HG03108 (cell line): Measurements from ENCODE around the gene PDE8B.

Experiments
- ATAC-seq: cut with Tn5 transposase; IDR thresholded peaks from one replicate; pipeline ENCODE4 v1.9.1; 2021; ENCODE audit warnings: moderate library complexity; ENCODE audit not compliant: unreplicated experiment

PDE8B gene

DNA sequence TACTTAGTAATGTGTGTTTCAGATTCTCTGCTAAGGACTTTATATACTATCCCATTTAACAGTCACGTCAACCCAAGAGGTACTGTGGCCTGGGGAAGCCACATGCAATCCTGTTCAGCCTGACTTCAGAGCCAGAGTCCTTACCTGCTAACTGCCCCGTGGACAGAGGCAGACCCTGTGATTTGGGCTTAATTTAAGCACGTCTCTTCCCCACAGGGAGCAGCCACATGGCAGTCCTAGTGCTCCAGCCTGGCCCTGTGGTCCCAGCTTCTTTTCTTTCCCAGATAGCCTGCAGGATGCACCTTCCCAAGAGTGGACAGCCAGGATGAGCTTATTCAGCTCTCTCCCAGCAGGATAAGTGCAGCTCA, 71.5 kb downstream of the PDE8B start:
- no peak for ATAC-seq

DNA sequence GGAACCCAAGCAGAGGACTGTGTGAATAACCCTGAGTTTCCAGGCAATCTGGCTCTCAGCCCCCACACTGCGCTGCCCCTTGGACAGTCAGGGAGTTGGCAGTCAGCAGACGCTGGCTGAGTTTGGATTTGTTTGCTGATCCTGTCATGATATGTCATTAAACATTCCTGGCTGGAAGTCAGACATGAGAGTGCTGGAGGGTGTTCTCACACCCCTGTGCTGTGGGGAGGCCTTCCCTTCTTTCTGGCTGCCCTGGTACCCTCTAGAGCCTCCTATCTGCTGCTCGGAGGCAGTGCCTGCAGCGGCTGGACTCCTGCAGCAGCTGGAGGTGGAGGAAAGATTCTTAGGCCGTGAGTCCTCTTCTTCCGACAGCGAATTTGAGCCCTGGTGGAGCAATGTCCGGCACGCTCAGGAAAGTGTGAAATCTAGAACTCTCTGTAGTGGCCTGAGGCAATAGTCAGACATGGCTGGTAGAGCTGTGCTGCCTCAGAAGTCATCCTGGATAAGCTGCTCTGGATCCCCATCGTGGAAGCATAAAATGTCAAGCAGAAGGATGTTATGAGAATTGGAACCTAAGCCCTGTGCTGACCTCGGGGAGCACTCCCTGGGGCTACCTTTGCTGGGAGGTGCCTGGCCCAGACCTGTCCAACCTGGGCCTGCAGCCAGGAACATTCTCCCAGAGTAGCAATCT, 72.0 kb downstream of the PDE8B start:
- no peak for ATAC-seq

DNA sequence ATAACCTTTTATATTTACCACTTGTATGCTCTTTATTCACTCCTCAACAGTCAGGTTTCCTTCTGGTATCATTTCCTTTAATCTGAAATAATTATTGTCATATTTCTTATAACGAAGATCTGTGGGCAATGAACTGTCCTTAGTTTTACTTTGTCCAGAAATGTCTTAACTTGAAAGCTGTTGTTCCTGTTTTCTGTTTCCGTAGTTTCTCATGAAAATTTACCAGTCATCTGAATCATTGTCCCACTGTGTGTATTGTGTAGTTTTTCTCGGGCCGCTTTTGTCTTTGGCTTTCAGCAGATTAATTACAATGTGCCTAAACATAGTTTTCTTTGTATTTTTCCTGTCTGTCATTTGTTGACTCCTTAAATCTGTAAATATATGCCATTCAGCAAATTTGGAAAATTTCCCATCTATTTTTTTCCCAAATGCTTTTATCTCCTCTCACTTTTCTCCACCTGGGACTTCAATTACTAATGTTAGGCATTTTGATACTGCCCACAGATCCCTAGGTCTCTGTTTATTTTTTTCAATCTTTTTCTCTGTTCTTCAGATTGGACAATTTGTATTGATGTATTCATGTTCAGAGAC, 74.9 kb downstream of the PDE8B start:
- no peak for ATAC-seq

DNA sequence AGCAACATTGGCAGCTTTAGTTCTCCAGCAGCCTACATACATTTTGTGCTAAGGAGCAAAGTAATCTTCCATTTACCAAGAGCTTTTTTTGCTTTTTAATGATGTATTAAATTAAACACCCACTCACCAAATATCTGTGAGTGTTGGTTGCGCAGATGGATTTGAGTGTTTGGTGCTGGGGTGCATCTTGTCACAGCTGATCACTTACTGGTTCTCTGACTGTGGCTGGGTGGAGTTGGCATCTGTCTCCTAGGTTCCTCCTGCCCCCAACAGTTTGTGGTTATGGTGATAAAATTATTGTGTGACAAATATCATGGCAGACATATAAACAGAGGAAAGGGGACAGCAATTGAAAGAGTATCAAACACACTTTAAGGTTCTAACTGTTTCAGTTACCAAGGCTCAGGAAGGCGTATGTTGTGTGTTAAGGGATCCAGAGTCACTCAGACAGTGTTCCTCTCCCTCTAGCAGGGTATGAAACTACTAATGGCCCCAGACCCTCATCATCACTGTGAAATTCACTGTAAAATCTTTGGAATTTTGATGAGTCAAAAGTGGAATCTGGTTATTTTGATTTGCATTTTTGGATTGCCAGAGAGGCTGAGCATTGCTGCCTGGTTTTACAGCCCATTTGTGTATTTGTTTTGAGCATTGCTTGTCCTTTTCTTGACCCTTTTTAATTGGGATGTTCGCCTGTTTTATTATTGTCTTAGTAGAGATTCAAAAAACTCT, 81.7 kb downstream of the PDE8B start:
- ATAC-seq, result no peak

GRCh38 chr5:77294185-77294584, 83.7 kb downstream of the PDE8B start:
- ATAC-seq, result no peak

GRCh38 chr5:77295863-77296378, 85.4 kb downstream of the PDE8B start:
- ATAC-seq, result no peak

DNA sequence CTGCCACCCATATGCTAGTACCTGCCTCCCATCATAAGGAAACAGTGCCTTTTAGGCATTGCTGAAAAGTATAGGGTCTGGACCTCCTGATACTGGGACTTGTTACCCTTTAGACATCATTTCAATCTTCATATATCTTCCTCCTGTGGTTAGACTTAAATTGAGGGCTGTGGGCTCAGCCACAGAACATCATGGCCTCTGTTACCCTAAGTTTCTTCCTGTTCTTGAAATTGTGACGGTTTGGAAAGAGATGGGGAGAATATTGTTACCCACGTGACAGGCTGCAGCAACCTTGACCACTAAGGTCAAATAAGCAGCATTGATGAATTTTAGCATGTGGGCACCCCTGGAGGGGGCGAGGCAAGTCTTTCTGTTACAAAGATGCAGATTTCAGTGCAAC, 87.7 kb downstream of the PDE8B start:
- ATAC-seq, result no peak

DNA sequence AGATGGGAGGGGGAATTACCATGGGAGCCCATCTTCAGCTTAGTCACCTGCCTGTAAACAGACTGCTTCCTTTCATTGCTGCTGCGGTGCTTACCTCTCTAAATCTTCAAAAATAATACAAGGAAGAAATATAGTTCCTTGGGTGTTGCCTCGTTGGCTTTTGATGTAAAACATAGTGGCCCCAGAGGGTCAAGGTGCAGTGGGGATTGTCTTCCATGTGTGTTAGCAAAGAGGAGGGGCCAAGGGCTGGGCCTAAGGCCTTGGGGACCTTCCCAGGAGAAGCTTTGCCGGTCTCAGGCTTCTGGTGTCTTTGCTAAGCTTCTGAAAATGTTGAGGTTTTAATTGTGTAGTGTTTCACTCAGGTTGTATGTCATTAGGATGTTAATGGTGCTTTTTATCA, 90.0 kb downstream of the PDE8B start:
- no peak for ATAC-seq

DNA sequence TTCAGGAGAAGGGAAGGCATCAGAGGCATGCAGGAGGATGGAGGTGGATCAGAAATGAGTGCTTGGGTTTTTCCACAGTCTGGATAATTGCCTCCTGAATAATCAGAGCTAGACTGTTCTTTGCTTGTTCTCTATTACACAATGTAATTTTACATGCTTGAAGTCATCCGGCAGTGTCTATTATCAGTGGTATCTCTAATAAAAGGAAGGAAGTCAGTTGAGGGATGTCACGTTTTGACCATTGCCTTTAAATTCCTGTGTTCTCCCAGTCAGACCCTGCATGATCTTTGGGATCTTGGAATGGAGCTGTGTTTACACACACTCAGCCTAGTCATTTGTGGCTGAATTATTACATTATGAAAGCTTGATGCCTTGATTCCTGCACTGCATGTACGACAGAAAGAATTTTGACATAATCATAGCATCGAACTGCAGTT, 91.0 kb downstream of the PDE8B start:
- no peak for ATAC-seq

GRCh38 chr5:77302247-77302646, 91.8 kb downstream of the PDE8B start:
- ATAC-seq, result no peak

GRCh38 chr5:77302653-77303052, 92.2 kb downstream of the PDE8B start:
- ATAC-seq, result no peak

GRCh38 chr5:77304388-77304787, 93.9 kb downstream of the PDE8B start:
- no peak for ATAC-seq

DNA sequence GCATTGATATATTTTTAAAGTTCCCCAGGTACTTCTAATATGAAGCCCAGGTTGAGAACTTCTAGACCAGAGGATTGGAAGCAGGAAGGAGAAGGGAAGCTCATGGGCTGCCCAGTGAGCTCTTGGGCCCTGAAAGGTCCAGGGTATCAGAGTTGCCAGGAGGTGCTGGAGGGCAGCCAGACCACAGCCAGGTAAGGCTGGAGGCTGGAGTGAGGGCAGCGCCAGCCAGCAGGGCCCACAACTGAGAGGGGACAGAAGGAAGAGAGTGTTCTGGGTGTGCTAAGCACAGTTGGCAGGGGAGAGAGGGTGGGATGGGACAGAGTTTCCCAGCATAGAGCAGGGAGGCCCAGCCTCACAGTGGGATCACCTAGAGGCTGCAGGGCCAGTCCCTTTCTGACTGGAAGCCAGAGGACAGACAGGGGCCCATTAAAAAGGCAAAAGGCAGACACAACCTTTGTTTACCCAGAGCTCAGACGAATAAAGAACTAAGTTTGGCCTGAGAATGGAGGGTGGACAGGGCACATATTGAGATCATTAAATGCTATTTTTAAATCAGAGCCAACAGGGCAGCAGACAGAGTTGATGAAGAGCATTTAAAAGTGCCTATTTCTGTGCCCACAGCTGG, 94.9 kb downstream of the PDE8B start:
- no peak for ATAC-seq

DNA sequence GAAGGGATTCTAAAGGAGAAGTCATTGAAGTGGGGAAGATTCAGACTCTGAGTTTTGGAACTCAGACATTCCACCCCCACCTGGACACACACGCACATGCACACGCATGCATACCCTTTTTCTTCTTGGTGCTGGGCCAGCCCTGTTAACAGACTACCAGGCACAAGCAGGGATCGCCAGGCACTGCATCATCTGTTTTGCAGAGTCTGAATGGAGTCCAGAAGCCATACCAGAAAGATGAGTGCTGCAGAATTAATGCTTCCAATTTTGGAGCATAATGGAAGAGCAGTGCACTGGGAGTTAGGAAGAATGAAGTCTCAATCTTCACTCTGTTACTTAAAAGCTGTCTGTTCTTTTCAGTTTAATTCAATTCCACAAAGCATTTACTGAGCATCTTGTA, 95.5 kb downstream of the PDE8B start:
- no peak for ATAC-seq

- ATAC-seq, result no peak
Observed at GRCh38 chr5:77306531-77306930, 96.1 kb downstream of the PDE8B start.

- ATAC-seq, result no peak
Observed at GRCh38 chr5:77308154-77308960, 97.9 kb downstream of the PDE8B start.

- ATAC-seq, result no peak
Observed at GRCh38 chr5:77309140-77309539, 98.7 kb downstream of the PDE8B start.

GRCh38 chr5:77310494-77311213, 100.2 kb downstream of the PDE8B start:
- no peak for ATAC-seq

DNA sequence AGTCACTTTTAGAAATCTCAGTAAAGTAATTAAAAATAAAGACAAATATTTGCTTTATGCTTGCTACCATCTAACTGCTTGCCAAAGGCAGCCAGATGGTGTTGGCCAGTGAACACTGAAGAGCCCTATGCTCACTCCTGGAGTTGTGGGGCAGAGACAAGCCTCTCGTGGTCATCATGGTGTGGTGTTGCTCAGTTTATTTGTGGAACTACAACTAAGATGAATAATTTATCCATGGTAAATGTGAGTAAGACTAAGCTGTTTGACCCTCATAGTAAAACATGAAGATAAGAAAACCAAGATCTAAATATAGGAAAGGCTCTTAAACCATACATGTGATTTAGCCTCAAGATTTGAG, 100.7 kb downstream of the PDE8B start:
- ATAC-seq, result no peak

DNA sequence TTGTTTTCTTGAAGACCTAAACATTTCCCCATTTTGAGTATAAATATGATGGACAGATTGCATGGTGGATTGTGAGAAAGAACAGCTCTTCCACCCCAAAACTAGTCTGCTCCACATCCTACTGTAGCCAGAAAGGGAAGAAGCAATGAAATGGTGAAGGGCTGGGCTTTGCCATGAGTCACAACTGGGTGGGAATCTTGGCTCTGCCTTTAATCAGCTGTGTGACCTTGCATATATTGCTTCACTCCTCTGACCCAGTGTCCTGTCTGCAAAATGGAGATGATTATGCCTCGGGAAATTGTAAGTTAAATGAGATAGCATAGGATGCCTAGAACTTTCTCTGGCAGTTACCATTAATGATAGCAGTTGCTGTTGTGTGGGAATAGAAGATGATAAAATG, 101.9 kb downstream of the PDE8B start:
- ATAC-seq, result no peak
